ENCODE results near the gene APOA5.
"Not testable (repeated sequence)": the region's sequence is repeated elsewhere in the genome, so short reads cannot be mapped to it uniquely, and the experiment has no call there.

The APOA5 gene

GRCh38 chr11:116771935-116772334 is 19.7 kb downstream of the APOA5 start:
- FAIRE-seq, result no peak

GRCh38 chr11:116762132-116762531 is 29.5 kb downstream of the APOA5 start:
- FAIRE-seq, result no peak

GRCh38 chr11:116756044-116756443 is 35.6 kb downstream of the APOA5 start:
- not testable (repeated sequence) for FAIRE-seq

DNA sequence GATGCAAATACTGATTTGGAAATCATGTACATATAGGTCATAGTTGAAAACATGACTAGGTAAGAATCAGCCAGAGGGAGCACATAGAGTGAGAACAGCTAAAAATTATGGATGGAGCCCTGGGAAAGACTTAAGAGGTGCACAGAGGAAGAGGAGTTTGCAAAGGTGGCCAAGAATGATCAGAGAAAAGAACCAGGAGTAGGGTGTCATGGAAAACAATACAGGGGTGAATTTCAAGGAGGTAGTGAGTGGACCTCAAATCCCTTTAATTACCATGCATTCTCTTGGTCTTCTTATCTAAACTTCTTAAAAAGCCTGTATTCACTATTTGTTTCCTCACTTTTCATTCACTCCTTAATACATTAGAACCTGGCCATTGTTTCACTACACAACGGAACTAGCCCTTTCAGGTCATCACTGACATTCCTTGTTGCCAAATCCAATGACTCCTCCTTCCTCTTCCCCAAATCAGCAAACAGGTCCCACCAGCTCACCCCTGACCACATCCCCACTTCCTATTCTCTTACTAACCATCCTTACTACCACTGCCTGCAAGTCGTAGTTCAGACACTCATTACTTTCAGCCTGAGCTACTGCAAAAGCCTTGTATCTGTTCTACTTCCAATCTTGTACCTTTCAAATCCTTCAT is 41.5 kb downstream of the APOA5 start:
- FAIRE-seq, result no peak

- no peak for FAIRE-seq
Measured at GRCh38 chr11:116742104-116742503, 49.6 kb downstream of the APOA5 start.

GRCh38 chr11:116740741-116741140 is 50.9 kb downstream of the APOA5 start:
- no peak for FAIRE-seq
